Vagina (tissue), 2 donors: ENCODE results near the gene RGL4. TPM values are rescaled to one million over a fixed set of nuclear protein-coding genes. Genes with fewer than 3 reads are reported as not detected.

Source experiments
- DNase-seq, 2 donors: peaks; one replicate each; pipeline ENCODE4 v3.0.0-alpha.2; 2017; ENCODE audit errors: extremely low spot score in 2 of 2
- H3K27ac ChIP-seq: fragments of 200-600 bp; sonication (generic); one replicate; pipeline ENCODE4 v1.5.1; 2019
- H3K27me3 ChIP-seq: fragments of 200-600 bp; sonication (generic); one replicate; pipeline ENCODE4 v1.5.1; 2019
- H3K36me3 ChIP-seq, 2 donors: fragments of 200-600 bp; sonication (generic); one replicate each; pipeline ENCODE4 v1.5.1; 2017 to 2019
- H3K4me1 ChIP-seq: fragments of 200-600 bp; sonication (generic); one replicate; pipeline ENCODE4 v1.5.1; 2019
- H3K4me3 ChIP-seq, 2 donors: fragments of 200-600 bp; sonication (generic); 1 replicate in 1 of 2; 2 replicates in 1 of 2; pipeline ENCODE4 v1.5.1; 2016 to 2019
- H3K9me3 ChIP-seq: fragments of 200-600 bp; sonication (generic); one replicate; pipeline ENCODE4 v1.5.1; 2019
- CTCF ChIP-seq, 3 experiments: fragments of 450-650 bp in 2 of 3; fragments of 200-600 bp in 1 of 3; sonication (generic) in 1 of 3; IDR thresholded peaks; one replicate each; pipeline ENCODE4 v1.5.1; 2017 to 2019; ENCODE audit warnings: antibody characterized with exemption in 3 of 3, mild to moderate bottlenecking in 2 of 3, moderate library complexity in 2 of 3
- POLR2A ChIP-seq, 2 donors: fragments of 450-650 bp; IDR thresholded peaks; one replicate each; pipeline ENCODE4 v1.6.1; 2017; ENCODE audit warnings: antibody characterized with exemption in 2 of 2, mild to moderate bottlenecking in 2 of 2, moderate library complexity in 2 of 2
- POLR2AphosphoS5 ChIP-seq, 2 donors: sonication (generic); formaldehyde crosslinking; IDR thresholded peaks; one replicate each; pipeline ENCODE4 v1.9.0; 2017; ENCODE audit warnings: antibody characterized with exemption in 2 of 2, mild to moderate bottlenecking in 2 of 2, low read depth in 1 of 2; ENCODE audit not compliant: insufficient read depth in 1 of 2
- intact Hi-C: fragments of 100-400 bp; cut with DNase I; formaldehyde crosslinking; loops from one replicate; pipeline ENCODE4 v1.15.1; 2023
- total RNA-seq: library from RNA; depleted of rRNA; stranded (reverse); fragments of >200 nt; gene quantifications from one replicate; pipeline ENCODE4 v1.2.3, GENCODE V29; 2016

Gene RGL4
- total RNA-seq, 1 donor from 2014 or later, result not detected

GRCh38 chr22:23700706-23701105 lies 9.9 kb downstream of the RGL4 start:
- intact Hi-C loops, result no loop called here
- H3K9me3 ChIP-seq, result no peaks in the 10 kb centered on the region
- DNase-seq, result no peak
- peaks cover 2 to 43% of the 10 kb centered on the region in 2 donors for H3K36me3 ChIP-seq
- no peak overlapping the region for H3K4me3 ChIP-seq
- H3K27ac ChIP-seq, result no peak overlapping the region
- no peaks in the 10 kb centered on the region for H3K4me1 ChIP-seq
- no peaks in the 10 kb centered on the region for H3K27me3 ChIP-seq
- TF ChIP-seq POLR2AphosphoS5 (IDR thresholded peaks at IDR 0.05; ENCODE audit: insufficient read depth in 1 of 2, low read depth in 1 of 2), result no peak
- no peak for TF ChIP-seq CTCF (IDR thresholded peaks at IDR 0.05)
- TF ChIP-seq POLR2A (IDR thresholded peaks at IDR 0.05), result no peak

- TF ChIP-seq POLR2A (IDR thresholded peaks at IDR 0.05) (no peak), CTCF (IDR thresholded peaks at IDR 0.05) (no peak), POLR2AphosphoS5 (IDR thresholded peaks at IDR 0.05; ENCODE audit: insufficient read depth in 1 of 2, low read depth in 1 of 2) (no peak)
- Histone ChIP-seq H3K27ac (no peak overlapping the region), H3K36me3 (peaks cover 2 to 56% of the 10 kb centered on the region in 2 donors), H3K27me3 (no peaks in the 10 kb centered on the region), H3K9me3 (no peaks in the 10 kb centered on the region), H3K4me1 (no peaks in the 10 kb centered on the region), H3K4me3 (no peak overlapping the region)
- DNase-seq, result no peak
- intact Hi-C loops, result no loop called here
Measured at GRCh38 chr22:23704062-23704461, 13.2 kb downstream of the RGL4 start.

- no peaks in the 10 kb centered on the region for H3K27me3 ChIP-seq
- intact Hi-C loops, result no loop called here
- H3K4me3 ChIP-seq, result no peak overlapping the region
- H3K4me1 ChIP-seq, result no peaks in the 10 kb centered on the region
- H3K36me3 ChIP-seq, result peaks cover 2 to 64% of the 10 kb centered on the region in 2 donors
- H3K27ac ChIP-seq, result no peak overlapping the region
- DNase-seq, result no peak
- H3K9me3 ChIP-seq, result no peaks in the 10 kb centered on the region
- TF ChIP-seq POLR2AphosphoS5 (IDR thresholded peaks at IDR 0.05; ENCODE audit: insufficient read depth in 1 of 2, low read depth in 1 of 2) (no peak), POLR2A (IDR thresholded peaks at IDR 0.05) (no peak), CTCF (IDR thresholded peaks at IDR 0.05) (no peak)
Measured at GRCh38 chr22:23704829-23705228, 14.0 kb downstream of the RGL4 start.

GRCh38 chr22:23705358-23705757 lies 14.5 kb downstream of the RGL4 start:
- Histone ChIP-seq H3K36me3 (peaks cover 2 to 64% of the 10 kb centered on the region in 2 donors), H3K4me1 (no peaks in the 10 kb centered on the region), H3K27ac (no peak overlapping the region), H3K4me3 (no peak overlapping the region), H3K9me3 (no peaks in the 10 kb centered on the region), H3K27me3 (no peaks in the 10 kb centered on the region)
- TF ChIP-seq POLR2A (IDR thresholded peaks at IDR 0.05), result no peak
- no peak for TF ChIP-seq CTCF (IDR thresholded peaks at IDR 0.05)
- TF ChIP-seq POLR2AphosphoS5 (IDR thresholded peaks at IDR 0.05; ENCODE audit: insufficient read depth in 1 of 2, low read depth in 1 of 2), result no peak
- DNase-seq, result no peak
- intact Hi-C loops, result no loop called here

GRCh38 chr22:23708270-23708669 lies 17.5 kb downstream of the RGL4 start:
- intact Hi-C loops, result no loop called here
- TF ChIP-seq CTCF (IDR thresholded peaks at IDR 0.05), result no peak
- no peak for TF ChIP-seq POLR2AphosphoS5 (IDR thresholded peaks at IDR 0.05; ENCODE audit: insufficient read depth in 1 of 2, low read depth in 1 of 2)
- TF ChIP-seq POLR2A (IDR thresholded peaks at IDR 0.05), result no peak
- DNase-seq, result no peak
- H3K4me3 ChIP-seq, result no peak overlapping the region
- peaks cover 0 to 70% of the 10 kb centered on the region in 2 donors for H3K36me3 ChIP-seq
- no peaks in the 10 kb centered on the region for H3K27me3 ChIP-seq
- no peaks in the 10 kb centered on the region for H3K9me3 ChIP-seq
- no peak overlapping the region for H3K27ac ChIP-seq
- H3K4me1 ChIP-seq, result no peaks in the 10 kb centered on the region
